OCI-LY7 (cell line): ENCODE results near the gene TOR2A.

ENCODE experiments used
- CTCF ChIP-seq: fragments of 200-600 bp; sonication (generic); conservative IDR thresholded peaks from 2 replicates; pipeline ENCODE4 v1.5.1; 2014; ENCODE audit warnings: mild to moderate bottlenecking, antibody characterized with exemption, low read length, moderate library complexity, mixed read lengths
- EZH2phosphoT487 ChIP-seq: fragments of 200-600 bp; sonication (generic); IDR thresholded peaks from 2 replicates; pipeline ENCODE4 v1.6.1; 2018; ENCODE audit warnings: low read depth, borderline replicate concordance, mild to moderate bottlenecking, mixed run types, antibody characterized with exemption, low read length, moderate library complexity, mixed read lengths

GRCh38 chr9:127776924-127777289, 41.8 kb upstream of the TOR2A start:
- TF ChIP-seq CTCF (no peak), EZH2phosphoT487 (no peak)
